Measurements from ENCODE around the gene TTPAL.

The TTPAL gene

GRCh38 chr20:44495802-44496481 lies 20.3 kb downstream of the TTPAL start:
- DNase-seq (ENCODE audit: low read depth in 3 of 3, low spot score in 1 of 3): no peak

GRCh38 chr20:44496976-44497375 lies 21.3 kb downstream of the TTPAL start:
- DNase-seq (ENCODE audit: low read depth in 3 of 3, low spot score in 1 of 3): peak in 1 of 3 donors; percentile 5

- no peak for DNase-seq (ENCODE audit: low read depth in 3 of 3, low spot score in 1 of 3)
Observed at GRCh38 chr20:44497761-44498160, 22.1 kb downstream of the TTPAL start.

GRCh38 chr20:44500221-44500620 lies 24.5 kb downstream of the TTPAL start:
- no peak for DNase-seq (ENCODE audit: low read depth in 3 of 3, low spot score in 1 of 3)

- no peak for DNase-seq (ENCODE audit: low read depth in 3 of 3, low spot score in 1 of 3)
Observed at GRCh38 chr20:44501448-44501847, 25.8 kb downstream of the TTPAL start.

- no peak for DNase-seq (ENCODE audit: low read depth in 3 of 3, low spot score in 1 of 3)
Observed at GRCh38 chr20:44502968-44503367, 27.3 kb downstream of the TTPAL start.

- DNase-seq (ENCODE audit: low read depth in 3 of 3, low spot score in 1 of 3): no peak
Observed at GRCh38 chr20:44504402-44505307, 29.0 kb downstream of the TTPAL start.

GRCh38 chr20:44509762-44510161 lies 34.1 kb downstream of the TTPAL start:
- DNase-seq (ENCODE audit: low read depth in 3 of 3, low spot score in 1 of 3): no peak

- DNase-seq (ENCODE audit: low read depth in 3 of 3, low spot score in 1 of 3): no peak
Observed at GRCh38 chr20:44513871-44514270, 38.2 kb downstream of the TTPAL start.

GRCh38 chr20:44516491-44516890 lies 40.8 kb downstream of the TTPAL start:
- DNase-seq (ENCODE audit: low read depth in 3 of 3, low spot score in 1 of 3): no peak

- DNase-seq (ENCODE audit: low read depth in 3 of 3, low spot score in 1 of 3): no peak
Observed at GRCh38 chr20:44517454-44517853, 41.8 kb downstream of the TTPAL start.

- no peak for DNase-seq (ENCODE audit: low read depth in 3 of 3, low spot score in 1 of 3)
Observed at GRCh38 chr20:44518248-44518647, 42.6 kb downstream of the TTPAL start.

GRCh38 chr20:44520881-44521280 lies 45.2 kb downstream of the TTPAL start:
- DNase-seq (ENCODE audit: low read depth in 3 of 3, low spot score in 1 of 3): no peak

GRCh38 chr20:44521484-44522481 lies 46.1 kb downstream of the TTPAL start, which contains the start of gene SERINC3:
Gene SERINC3 (minus strand): TSS chr20:44522070. CDS start chr20:44521951, 119 bp downstream.
- peak; percentile 86 to 92 (median 87) for DNase-seq (ENCODE audit: low read depth in 3 of 3, low spot score in 1 of 3)

- no peak for DNase-seq (ENCODE audit: low read depth in 3 of 3, low spot score in 1 of 3)
Observed at GRCh38 chr20:44522841-44523240, 47.2 kb downstream of the TTPAL start.

GRCh38 chr20:44523746-44524145 lies 48.1 kb downstream of the TTPAL start:
- no peak for DNase-seq (ENCODE audit: low read depth in 3 of 3, low spot score in 1 of 3)

GRCh38 chr20:44526129-44526528 lies 50.5 kb downstream of the TTPAL start:
- DNase-seq (ENCODE audit: low read depth in 3 of 3, low spot score in 1 of 3): no peak

GRCh38 chr20:44527716-44528199 lies 52.1 kb downstream of the TTPAL start:
- no peak for DNase-seq (ENCODE audit: low read depth in 3 of 3, low spot score in 1 of 3)

GRCh38 chr20:44528309-44528708 lies 52.6 kb downstream of the TTPAL start:
- DNase-seq (ENCODE audit: low read depth in 3 of 3, low spot score in 1 of 3): no peak

GRCh38 chr20:44532259-44532980 lies 56.7 kb downstream of the TTPAL start:
- no peak for DNase-seq (ENCODE audit: low read depth in 3 of 3, low spot score in 1 of 3)
